ENCODE results near the gene MATN1. TPM values are rescaled to one million over a fixed set of nuclear protein-coding genes. Genes with fewer than 3 reads are reported as not detected.

Gene MATN1
- total RNA-seq, 1 experiment from 2014 or later, result 0.24 TPM

GRCh38 chr1:30734106-30734505, 10.7 kb upstream of the MATN1 start (continued):
- no peak for TF ChIP-seq ATF2 (CRISPR knock-in tag; IDR thresholded peaks at IDR 0.05; ENCODE audit: borderline replicate concordance, low read depth)
- no peak for TF ChIP-seq IRF1 (CRISPR knock-in tag; IDR thresholded peaks at IDR 0.05)
- no peak for TF ChIP-seq GABPB1 (CRISPR knock-in tag; IDR thresholded peaks at IDR 0.05)
- TF ChIP-seq E2F1 (CRISPR knock-in tag; IDR thresholded peaks at IDR 0.05), result no peak

GRCh38 chr1:30733493-30733892, 10.1 kb upstream of the MATN1 start:
- no peak for DNase-seq (ENCODE audit: low spot score)
- POLR2A ChIA-PET, result no interaction called here
- no peaks in the 10 kb centered on the region for H3K36me3 Mint-ChIP-seq
- H3K9me3 Mint-ChIP-seq, result no peaks in the 10 kb centered on the region
- no peaks in the 10 kb centered on the region for H3K27me3 Mint-ChIP-seq (ENCODE audit: low read depth)
- no peak for TF ChIP-seq ZNF281 (CRISPR knock-in tag; IDR thresholded peaks at IDR 0.05)
- no peak for TF ChIP-seq PREB (CRISPR knock-in tag; IDR thresholded peaks at IDR 0.05; ENCODE audit: borderline replicate concordance)
- TF ChIP-seq PRDM15 (CRISPR knock-in tag; IDR thresholded peaks at IDR 0.05), result no peak
- TF ChIP-seq ZNF396 (CRISPR knock-in tag; IDR thresholded peaks at IDR 0.05; ENCODE audit: borderline replicate concordance), result no peak
- no peak for TF ChIP-seq MAX (CRISPR knock-in tag; IDR thresholded peaks at IDR 0.05)
- no peak for TF ChIP-seq ZMAT4 (CRISPR knock-in tag; IDR thresholded peaks at IDR 0.05)
- H3K4me3 Mint-ChIP-seq, result no peak overlapping the region
- CTCF ChIA-PET, result interaction anchor here (1.6 to 2.6 kb wide), 4 partner anchors 9 to 46 kb away, joined by 5 to 11 read pairs (median 6); partner anchors contain the start of gene MATN1
- H3K27ac Mint-ChIP-seq, result no peak overlapping the region
- H3K4me1 Mint-ChIP-seq, result peaks cover 11% of the 10 kb centered on the region
- ATAC-seq, result no peak

Measured in WTC11 (cell line).